ENCODE measurements around the gene SFMBT2. TPM values are rescaled to one million over a fixed set of nuclear protein-coding genes. Genes with fewer than 3 reads are reported as not detected.

The SFMBT2 gene
- total RNA-seq, 1 experiment from 2014 or later: 0.02 TPM

- Histone ChIP-seq H3K36me3 (ENCODE audit: control insufficient read depth in 1 of 2, insufficient read depth in 2 of 2, low read length in 2 of 2) (no peaks in the 10 kb centered on the region), H3K9ac (ENCODE audit: low read length) (no peak overlapping the region), H3K27me3 (ENCODE audit: insufficient read depth, low read length) (no peaks in the 10 kb centered on the region), H2AFZ (ENCODE audit: low read depth, low read length, poor library complexity, severe bottlenecking) (no peak overlapping the region), H3K9me3 (ENCODE audit: control insufficient read depth in 1 of 2, insufficient read depth in 1 of 2, low read depth in 1 of 2, low read length in 2 of 2) (no peaks in the 10 kb centered on the region), H3K4me1 (ENCODE audit: control insufficient read depth in 1 of 2, insufficient read depth in 2 of 2, low read length in 2 of 2) (no peaks in the 10 kb centered on the region), H3K9me2 (ENCODE audit: insufficient read depth) (no peaks in the 10 kb centered on the region), H3K27ac (ENCODE audit: low read depth, low read length) (no peak overlapping the region), H4K20me1 (ENCODE audit: insufficient read depth) (no peaks in the 10 kb centered on the region), H3K79me2 (ENCODE audit: insufficient read depth, low read length) (no peaks in the 10 kb centered on the region), H3K4me3 (replicated peaks in 1 of 2; ENCODE audit: low read depth in 1 of 2, low read length in 2 of 2) (no peak overlapping the region), H3K4me2 (ENCODE audit: low read length) (no peak overlapping the region)
- DNase-seq (ENCODE audit: low read depth, low spot score) (no peak), ATAC-seq (no peak)
- TF ChIP-seq SRF (IDR thresholded peaks at IDR 0.05; ENCODE audit: low read depth): no peak
- TF ChIP-seq SIN3A (IDR thresholded peaks at IDR 0.05; ENCODE audit: low read depth): no peak
- TF ChIP-seq POLR2A (IDR thresholded peaks at IDR 0.05; ENCODE audit: borderline replicate concordance, extremely low read depth, insufficient read depth, insufficient read length): no peak
- no peak for TF ChIP-seq SP1 (IDR thresholded peaks at IDR 0.05; ENCODE audit: low read depth)
- no peak for TF ChIP-seq YY1 (IDR thresholded peaks at IDR 0.05; ENCODE audit: extremely low read depth, insufficient replicate concordance, low read depth, low read length)
- TF ChIP-seq EZH2 (IDR thresholded peaks at IDR 0.05): no peak
- TF ChIP-seq REST (IDR thresholded peaks at IDR 0.05; ENCODE audit: low read depth): no peak
- no peak for TF ChIP-seq CBX3 (IDR thresholded peaks at IDR 0.05; ENCODE audit: low read depth)
- intact Hi-C loops (cut with micrococcal nuclease): no loop called here
- ChIA-PET CTCF (interaction anchor here (1.2 kb wide), 1 partner anchor 108 kb away, joined by 3 read pairs; no protein-coding TSS in a partner anchor), POLR2A (no interaction called here), RAD21 (ENCODE audit: low non-redundant PET in 1 of 2, low total read pairs in 2 of 2, uncharacterized antibody in 2 of 2, unreplicated experiment in 2 of 2) (no interaction called here)
- no TSS peak for BruUV-seq (replicated peaks)
Observed at GRCh38 chr10:7162331-7162730, 248.5 kb downstream of the SFMBT2 start.

Data from HCT116 (cell line).